ENCODE measurements around the gene LRRC9. TPM values are rescaled to one million over a fixed set of nuclear protein-coding genes. Genes with fewer than 3 reads are reported as not detected.
A peak's percentile ranks its signal among the peaks of the same experiment; 100 is the strongest.

LRRC9 gene
- total RNA-seq, 1 donor from 2014 or later, result 1.3 TPM

GRCh38 chr14:60051721-60052221, 131.8 kb downstream of the LRRC9 start:
- H3K4me1 Mint-ChIP-seq (ENCODE audit: low read depth, unreplicated experiment), result no peaks in the 10 kb centered on the region
- TF ChIP-seq CTCF (IDR thresholded peaks at IDR 0.05; ENCODE audit: partially characterized antibody, unreplicated experiment), result no peak
- no peaks in the 10 kb centered on the region for H3K27me3 Mint-ChIP-seq (ENCODE audit: unreplicated experiment)
- H3K27ac Mint-ChIP-seq (ENCODE audit: unreplicated experiment), result no peak overlapping the region
- H3K4me3 Mint-ChIP-seq (ENCODE audit: unreplicated experiment), result no peak overlapping the region
- H3K9me3 Mint-ChIP-seq (ENCODE audit: unreplicated experiment), result no peaks in the 10 kb centered on the region
- no peaks in the 10 kb centered on the region for H3K36me3 Mint-ChIP-seq (ENCODE audit: unreplicated experiment)
- DNase-seq, result no peak

- H3K36me3 Mint-ChIP-seq (ENCODE audit: unreplicated experiment), result no peaks in the 10 kb centered on the region
- no peaks in the 10 kb centered on the region for H3K4me1 Mint-ChIP-seq (ENCODE audit: low read depth, unreplicated experiment)
- no peak for DNase-seq
- H3K9me3 Mint-ChIP-seq (ENCODE audit: unreplicated experiment), result no peaks in the 10 kb centered on the region
- H3K4me3 Mint-ChIP-seq (ENCODE audit: unreplicated experiment), result no peak overlapping the region
- H3K27me3 Mint-ChIP-seq (ENCODE audit: unreplicated experiment), result peaks cover 2% of the 10 kb centered on the region
- no peak overlapping the region for H3K27ac Mint-ChIP-seq (ENCODE audit: unreplicated experiment)
- TF ChIP-seq CTCF (IDR thresholded peaks at IDR 0.05; ENCODE audit: partially characterized antibody, unreplicated experiment), result no peak
These were observed 138.1 kb downstream of the LRRC9 start for GRCh38 chr14:60058087-60058486.

- peaks cover 2% of the 10 kb centered on the region for H3K27me3 Mint-ChIP-seq (ENCODE audit: unreplicated experiment)
- no peaks in the 10 kb centered on the region for H3K4me1 Mint-ChIP-seq (ENCODE audit: low read depth, unreplicated experiment)
These were observed 141.4 kb downstream of the LRRC9 start for GRCh38 chr14:60061371-60061770.

GRCh38 chr14:60064491-60065072, 144.6 kb downstream of the LRRC9 start:
- no peaks in the 10 kb centered on the region for H3K4me1 Mint-ChIP-seq (ENCODE audit: low read depth, unreplicated experiment)
- H3K27me3 Mint-ChIP-seq (ENCODE audit: unreplicated experiment), result peaks cover 2% of the 10 kb centered on the region
- no peaks in the 10 kb centered on the region for H3K9me3 Mint-ChIP-seq (ENCODE audit: unreplicated experiment)

More at GRCh38 chr14:60061371-60061770, 141.4 kb downstream of the LRRC9 start:
- Mint-ChIP-seq H3K9me3 (ENCODE audit: unreplicated experiment) (no peaks in the 10 kb centered on the region), H3K27ac (ENCODE audit: unreplicated experiment) (no peak overlapping the region), H3K4me3 (ENCODE audit: unreplicated experiment) (no peak overlapping the region), H3K36me3 (ENCODE audit: unreplicated experiment) (no peaks in the 10 kb centered on the region)
- TF ChIP-seq CTCF (IDR thresholded peaks at IDR 0.05; ENCODE audit: partially characterized antibody, unreplicated experiment), result no peak
- DNase-seq, result no peak

More at GRCh38 chr14:60064491-60065072, 144.6 kb downstream of the LRRC9 start:
- Mint-ChIP-seq H3K36me3 (ENCODE audit: unreplicated experiment) (no peaks in the 10 kb centered on the region), H3K27ac (ENCODE audit: unreplicated experiment) (no peak overlapping the region), H3K4me3 (ENCODE audit: unreplicated experiment) (no peak overlapping the region)
- peak; percentile 50 for TF ChIP-seq CTCF (IDR thresholded peaks at IDR 0.05; ENCODE audit: partially characterized antibody, unreplicated experiment)
- no peak for DNase-seq

Data from glutamatergic neuron (in vitro differentiated cells).